H1 (cell line): ENCODE measurements around the gene TXNL4A. TPM values are rescaled to one million over a fixed set of nuclear protein-coding genes. Genes with fewer than 3 reads are reported as not detected.

Experiments used
- CTCF ChIA-PET: fragments of 300-600 bp; sonication (Branson Sonifier 250); formaldehyde crosslinking; loops from one replicate; lab custom pipeline; 2021; ENCODE audit not compliant: partially characterized antibody; lab: Charles Lee
- POLR2A ChIA-PET: fragments of 300-600 bp; sonication (Branson Sonifier 250); formaldehyde crosslinking; loops from one replicate; lab custom pipeline; 2021; ENCODE audit warnings: inconsistent platforms; ENCODE audit not compliant: partially characterized antibody; lab: Charles Lee
- DNase-seq, 2 experiments: peaks; one replicate each; pipeline versions ENCODE4 v3.0.0 to v3.0.0-alpha.2; 2010 to 2022; ENCODE audit warnings: low spot score in 2 of 2, low read depth in 1 of 2, mixed read lengths in 1 of 2
- FAIRE-seq: peaks from 2 replicates; lab custom pipeline; 2011; peaks lifted over from hg19 to GRCh38; lab: Jason Lieb, UNC
- H2AFZ ChIP-seq: 2 replicates; pipeline ENCODE4 v1.8.1; 2012; ENCODE audit warnings: low read length, inconsistent platforms
- H2AK5ac ChIP-seq: 2 replicates; pipeline ENCODE4 v1.6.1; 2013; ENCODE audit warnings: low read depth, low read length
- H2BK120ac ChIP-seq: replicated peaks from 2 replicates; pipeline ENCODE3; 2013; ENCODE audit warnings: low read depth, low read length, inconsistent platforms
- H2BK12ac ChIP-seq: 2 replicates; pipeline ENCODE4 v1.6.1; 2013; ENCODE audit warnings: low read depth, low read length
- H2BK15ac ChIP-seq: 2 replicates; pipeline ENCODE4 v1.6.1; 2013; ENCODE audit warnings: low read length
- H2BK20ac ChIP-seq: 2 replicates; pipeline ENCODE4 v1.6.1; 2013; ENCODE audit warnings: low read length
- H2BK5ac ChIP-seq: 2 replicates; pipeline ENCODE4 v1.6.1; 2013; ENCODE audit warnings: low read depth, low read length
- H3K14ac ChIP-seq: 2 replicates; pipeline ENCODE4 v1.6.1; 2013; ENCODE audit warnings: inconsistent platforms; ENCODE audit not compliant: insufficient read length
- H3K18ac ChIP-seq: 2 replicates; pipeline ENCODE4 v1.6.1; 2013; ENCODE audit warnings: low read length; ENCODE audit errors: extremely low read depth
- H3K23ac ChIP-seq: 2 replicates; pipeline ENCODE4 v1.6.1; 2013; ENCODE audit warnings: inconsistent platforms; ENCODE audit not compliant: insufficient read length
- H3K23me2 ChIP-seq: 2 replicates; pipeline ENCODE4 v1.6.1; 2013; ENCODE audit warnings: low read depth, low read length
- H3K27ac ChIP-seq: 2 replicates; pipeline ENCODE4 v1.6.1; 2011; ENCODE audit warnings: low read depth, low read length, inconsistent platforms
- H3K27me3 ChIP-seq, 4 experiments: replicated peaks in 1 of 4; 1 replicate in 1 of 4; 2 replicates in 3 of 4; pipeline versions ENCODE4 v1.6.1 to v1.8.1; 2011 to 2013; ENCODE audit warnings: low read length in 3 of 4, mild to moderate bottlenecking in 3 of 4, inconsistent platforms in 2 of 4, mixed read lengths in 2 of 4, moderate library complexity in 1 of 4; ENCODE audit not compliant: control insufficient read depth in 3 of 4, insufficient read depth in 3 of 4; ENCODE audit errors: extremely low read depth in 1 of 4
- H3K36me3 ChIP-seq, 4 experiments: 2 replicates each; pipeline versions ENCODE4 v1.6.1 to v1.8.1; 2011 to 2013; ENCODE audit warnings: mild to moderate bottlenecking in 4 of 4, low read length in 3 of 4, moderate library complexity in 2 of 4, control low read depth in 1 of 4, inconsistent platforms in 1 of 4; ENCODE audit not compliant: insufficient read depth in 4 of 4, control insufficient read depth in 2 of 4
- H3K4ac ChIP-seq: replicated peaks from 2 replicates; pipeline ENCODE3; 2013; ENCODE audit warnings: low read length, low read depth, mixed read lengths, inconsistent platforms; ENCODE audit not compliant: insufficient read length
- H3K4me1 ChIP-seq, 4 experiments: replicated peaks in 1 of 4; 1 replicate in 1 of 4; 2 replicates in 3 of 4; pipeline versions ENCODE4 v1.6.1 to v1.8.1; 2011 to 2013; ENCODE audit warnings: low read length in 3 of 4, inconsistent platforms in 2 of 4, mixed read lengths in 1 of 4; ENCODE audit not compliant: insufficient read depth in 4 of 4, control insufficient read depth in 3 of 4
- H3K4me2 ChIP-seq, 2 experiments: 2 replicates each; pipeline versions ENCODE4 v1.6.1 to v1.8.1; 2011 to 2013; ENCODE audit warnings: low read depth in 2 of 2, low read length in 2 of 2, control low read depth in 1 of 2, inconsistent platforms in 1 of 2, mild to moderate bottlenecking in 1 of 2; ENCODE audit not compliant: insufficient read depth in 1 of 2
- H3K4me3 ChIP-seq, 4 experiments: fragments of 200-600, 300-600 bp in 1 of 4; sonication (generic), shearing (Covaris generic), sonication (Bioruptor Twin) in 1 of 4; 2 replicates each; pipeline versions ENCODE4 v1.5.1 to v1.8.1; 2011 to 2016; ENCODE audit warnings: low read length in 4 of 4, low read depth in 3 of 4, control low read depth in 2 of 4, inconsistent platforms in 2 of 4, mild to moderate bottlenecking in 2 of 4, mixed read lengths in 1 of 4, moderate library complexity in 1 of 4; ENCODE audit not compliant: insufficient read depth in 2 of 4; ENCODE audit errors: extremely low read depth in 1 of 4
- H3K56ac ChIP-seq: replicated peaks from 2 replicates; pipeline ENCODE3; 2013; ENCODE audit warnings: low read depth, mild to moderate bottlenecking, mixed read lengths, low read length, inconsistent platforms; ENCODE audit not compliant: insufficient read length
- H3K79me1 ChIP-seq: 2 replicates; pipeline ENCODE4 v1.6.1; 2013; ENCODE audit warnings: low read depth, low read length, control low read depth
- H3K79me2 ChIP-seq, 2 experiments: 2 replicates each; pipeline versions ENCODE4 v1.6.1 to v1.8.1; 2012 to 2013; ENCODE audit warnings: low read length in 2 of 2, mild to moderate bottlenecking in 2 of 2, inconsistent platforms in 1 of 2; ENCODE audit not compliant: insufficient read depth in 2 of 2, control insufficient read depth in 1 of 2
- H3K9ac ChIP-seq, 4 experiments: replicated peaks in 1 of 4; 1 replicate in 1 of 4; 2 replicates in 3 of 4; pipeline versions ENCODE4 v1.6.1 to v1.8.1; 2011 to 2013; ENCODE audit warnings: low read depth in 3 of 4, low read length in 3 of 4, control low read depth in 2 of 4, mild to moderate bottlenecking in 2 of 4, moderate library complexity in 2 of 4, inconsistent platforms in 1 of 4; ENCODE audit errors: extremely low read depth in 1 of 4
- H3K9me3 ChIP-seq, 2 experiments: 2 replicates each; pipeline versions ENCODE4 v1.6.1 to v1.8.1; 2012 to 2013; ENCODE audit warnings: mild to moderate bottlenecking in 2 of 2, moderate library complexity in 2 of 2, control low read depth in 1 of 2, inconsistent platforms in 1 of 2, low read depth in 1 of 2, low read length in 1 of 2, mixed read lengths in 1 of 2; ENCODE audit not compliant: insufficient read depth in 2 of 2
- H4K20me1 ChIP-seq, 2 experiments: replicated peaks in 1 of 2; 2 replicates each; pipeline versions ENCODE3 to v1.8.1; 2011 to 2013; ENCODE audit warnings: inconsistent platforms in 2 of 2, low read length in 2 of 2, mild to moderate bottlenecking in 1 of 2; ENCODE audit not compliant: insufficient read depth in 2 of 2, control insufficient read depth in 1 of 2
- H4K5ac ChIP-seq: 2 replicates; pipeline ENCODE4 v1.6.1; 2013; ENCODE audit warnings: low read length, low read depth, mixed read lengths, inconsistent platforms; ENCODE audit not compliant: insufficient read length
- H4K8ac ChIP-seq: 2 replicates; pipeline ENCODE4 v1.8.0; 2013; ENCODE audit warnings: mild to moderate bottlenecking, moderate library complexity, low read length, inconsistent platforms; ENCODE audit not compliant: insufficient read depth; ENCODE audit errors: extremely low read depth
- H4K91ac ChIP-seq: replicated peaks from 2 replicates; pipeline ENCODE3; 2013; ENCODE audit warnings: low read length, mixed read lengths, inconsistent platforms; ENCODE audit not compliant: insufficient read length
- CBX8 ChIP-seq: fragments of 300-800, 300-1000 bp; sonication (generic); IDR thresholded peaks from 2 replicates; pipeline ENCODE4 v1.7.1; 2016; ENCODE audit warnings: low read depth, low read length, borderline replicate concordance
- HDAC2 ChIP-seq, 2 experiments: fragments of 300-600 bp in 1 of 2; sonication (generic) in 1 of 2; IDR thresholded peaks; 2 replicates each; pipeline ENCODE4 v1.6.1; 2011 to 2012; ENCODE audit warnings: low read depth in 2 of 2, low read length in 2 of 2, mild to moderate bottlenecking in 2 of 2, moderate library complexity in 2 of 2, borderline replicate concordance in 1 of 2, inconsistent platforms in 1 of 2
- HDAC6 ChIP-seq: IDR thresholded peaks from one replicate; pipeline ENCODE4 v1.7.1; 2012; ENCODE audit warnings: low read depth, mild to moderate bottlenecking, inconsistent platforms, low read length, moderate library complexity
- KDM1A ChIP-seq: fragments of 200-600, 300-600 bp; sonication (generic); IDR thresholded peaks from 2 replicates; pipeline ENCODE4 v1.7.1; 2016; ENCODE audit warnings: mild to moderate bottlenecking, low read length, borderline replicate concordance
- MAFK ChIP-seq: IDR thresholded peaks from 2 replicates; pipeline ENCODE4 v1.6.1; 2012; ENCODE audit warnings: low read depth, mild to moderate bottlenecking, improper control_type of control experiment, low read length
- POLR2A ChIP-seq, 2 experiments: IDR thresholded peaks; 1 replicate in 1 of 2; 2 replicates in 1 of 2; pipeline ENCODE4 v1.6.1; 2011; ENCODE audit warnings: low read depth in 2 of 2, low read length in 2 of 2, mild to moderate bottlenecking in 2 of 2; ENCODE audit errors: control extremely low read depth in 1 of 2
- POLR2AphosphoS5 ChIP-seq: IDR thresholded peaks from 2 replicates; pipeline ENCODE4 v1.6.1; 2011; ENCODE audit warnings: low read depth, low read length
- RBBP5 ChIP-seq: IDR thresholded peaks from 2 replicates; pipeline ENCODE4 v1.7.1; 2012; ENCODE audit warnings: low read depth, mild to moderate bottlenecking, inconsistent platforms, low read length, moderate library complexity, borderline replicate concordance
- RFX5 ChIP-seq: IDR thresholded peaks from 2 replicates; pipeline ENCODE4 v1.6.1; 2011; ENCODE audit warnings: low read depth, low read length, improper control_type of control experiment, borderline replicate concordance
- SIX5 ChIP-seq: IDR thresholded peaks from 2 replicates; pipeline ENCODE4 v1.6.1; 2011; ENCODE audit warnings: mild to moderate bottlenecking, low read depth, low read length
- SP1 ChIP-seq: IDR thresholded peaks from 2 replicates; pipeline ENCODE4 v1.6.1; 2011; ENCODE audit warnings: low read depth, low read length
- TBP ChIP-seq: IDR thresholded peaks from 2 replicates; pipeline ENCODE4 v1.6.1; 2011; ENCODE audit warnings: low read depth, low read length, improper control_type of control experiment
- TEAD4 ChIP-seq: IDR thresholded peaks from 2 replicates; pipeline ENCODE4 v1.6.1; 2012; ENCODE audit warnings: low read depth, low read length, inconsistent platforms, mixed read lengths
- WGBS, 2 experiments: shearing (Covaris generic) in 1 of 2; methylation state at CpG; one replicate each; pipeline versions ENCODE4 v1.1.6 to v1.1.7; 2013 to 2015; ENCODE audit warnings: low lambda C conversion rate in 2 of 2, mixed read lengths in 2 of 2, inconsistent platforms in 1 of 2, low coverage in 1 of 2, missing lambda C conversion rate in 1 of 2; ENCODE audit not compliant: insufficient replicate concordance in 2 of 2, insufficient coverage in 1 of 2, insufficient read length in 1 of 2; ENCODE audit errors: extremely low coverage in 1 of 2, missing lambda C conversion rate in 1 of 2; 5-methylcytosine and 5-hydroxymethylcytosine counted together
- polyA plus RNA-seq, 7 experiments: library from polyadenylated mRNA; depleted of rRNA in 3 of 7; stranded (reverse) in 5 of 7; unstranded in 2 of 7; fragments of >200 nt in 5 of 7; fragments of 200-250 nt in 2 of 7; gene quantifications; 1 replicate in 5 of 7; 2 replicates in 1 of 7; 4 replicates in 1 of 7; pipeline versions ENCODE4 v1.2.1 to v1.2.3, GENCODE V29; 2011 to 2013; ENCODE audit warnings: missing spikeins in 2 of 7, mixed read lengths in 2 of 7
- total RNA-seq: library from RNA; stranded (reverse); fragmentation: NEBNext Ultra II Directional; extraction: Animal tissue kit (Norgen Biotek cat#: 25700); gene quantifications from 2 replicates; pipeline ENCODE4 v1.2.1, GENCODE V29; 2021

The TXNL4A gene
- total and polyA plus RNA-seq, 2 of the 8 experiments (the other 6 are each of a cell fraction or from before 2014, with no cell fraction given) = 169 to 181 TPM

- no peak overlapping the region for H4K8ac ChIP-seq
- ChIA-PET POLR2A (interaction anchor here (1.6 kb wide), 1 partner anchor 55 kb away, joined by 3 read pairs; no protein-coding TSS in a partner anchor), CTCF (interaction anchor here (0.9 to 3.2 kb wide), 4 partner anchors 12 to 48 kb away, joined by 3 to 15 read pairs (median 3); no protein-coding TSS in a partner anchor)
- no peak overlapping the region for H2BK15ac ChIP-seq
- H3K56ac ChIP-seq = no peak overlapping the region
- no peak overlapping the region for H3K23ac ChIP-seq
- H4K20me1 ChIP-seq = peaks cover 0 to 8% of the 10 kb centered on the region in 2 experiments
- no peaks in the 10 kb centered on the region for H3K4me1 ChIP-seq
- peaks cover 0 to 8% of the 10 kb centered on the region in 2 experiments; a peak in 2 of 4 replicates for H3K79me2 ChIP-seq
- no peak overlapping the region for H3K9ac ChIP-seq
- no peak overlapping the region for H2AFZ ChIP-seq
- no peak overlapping the region for H3K27ac ChIP-seq
- no peak overlapping the region for H2BK20ac ChIP-seq
- H3K4me2 ChIP-seq = no peak overlapping the region
- no peak overlapping the region for H2BK5ac ChIP-seq
- H3K14ac ChIP-seq = no peak overlapping the region
- no peaks in the 10 kb centered on the region for H3K36me3 ChIP-seq
- H3K18ac ChIP-seq = no peak overlapping the region
- no peak overlapping the region for H2BK120ac ChIP-seq
- no peak overlapping the region for H3K4ac ChIP-seq
- H3K23me2 ChIP-seq = no peaks in the 10 kb centered on the region
- H4K5ac ChIP-seq = no peak overlapping the region
- H4K91ac ChIP-seq = no peak overlapping the region
- no peak overlapping the region for H3K4me3 ChIP-seq
- H3K27me3 ChIP-seq = no peaks in the 10 kb centered on the region; a peak in 1 of 7 replicates
- H3K9me3 ChIP-seq = no peaks in the 10 kb centered on the region
- H3K79me1 ChIP-seq = peaks cover 5% of the 10 kb centered on the region
- H2AK5ac ChIP-seq = no peak overlapping the region
- no peak for DNase-seq
- 90% methylated on average over 12 of the region's 12 CpGs; no CpG with 5 or more reads in 1 of the 2 experiments for WGBS, 2 experiments
- no peak overlapping the region for H2BK12ac ChIP-seq
- FAIRE-seq = no peak
- TF ChIP-seq SP1 (no peak), TBP (no peak), HDAC2 (IDR thresholded peaks at IDR 0.05; ENCODE audit: borderline replicate concordance in 1 of 2, low read depth in 2 of 2, low read length in 2 of 2) (no peak), POLR2A (IDR thresholded peaks at IDR 0.05; ENCODE audit: control extremely low read depth in 1 of 2, low read depth in 2 of 2, low read length in 2 of 2) (no peak), RFX5 (no peak), SIX5 (no peak), MAFK (no peak), RBBP5 (no peak), CBX8 (no peak), TEAD4 (no peak), POLR2AphosphoS5 (no peak), HDAC6 (no peak), KDM1A (no peak)
These were observed 51.7 kb downstream of the TXNL4A start for GRCh38 chr18:79936641-79937040.
